Measurements from ENCODE around the gene JAK3.

GRCh38 chr19:17817668-17818363 is 30.0 kb downstream of the JAK3 start:
- TF ChIP-seq CTCF (IDR thresholded peaks at IDR 0.05) (no peak), EP300 (IDR thresholded peaks at IDR 0.05) (no peak), POLR2A (IDR thresholded peaks at IDR 0.05) (no peak)

All from ovary (tissue), 3 donors.